RPMI8226 (cell line): ENCODE data around the gene SPRR1B.
"Not testable (repeated sequence)": the region's sequence is repeated elsewhere in the genome, so short reads cannot be mapped to it uniquely, and the experiment has no call there.

Experiments used
- DNase-seq: peaks from one replicate; pipeline ENCODE4 v3.0.0-alpha.2; 2015

SPRR1B gene

GRCh38 chr1:153049211-153049610 is 18.2 kb downstream of the SPRR1B start:
- DNase-seq = no peak

- not testable (repeated sequence) for DNase-seq
Observed at GRCh38 chr1:153056111-153056510, 25.1 kb downstream of the SPRR1B start.

DNA sequence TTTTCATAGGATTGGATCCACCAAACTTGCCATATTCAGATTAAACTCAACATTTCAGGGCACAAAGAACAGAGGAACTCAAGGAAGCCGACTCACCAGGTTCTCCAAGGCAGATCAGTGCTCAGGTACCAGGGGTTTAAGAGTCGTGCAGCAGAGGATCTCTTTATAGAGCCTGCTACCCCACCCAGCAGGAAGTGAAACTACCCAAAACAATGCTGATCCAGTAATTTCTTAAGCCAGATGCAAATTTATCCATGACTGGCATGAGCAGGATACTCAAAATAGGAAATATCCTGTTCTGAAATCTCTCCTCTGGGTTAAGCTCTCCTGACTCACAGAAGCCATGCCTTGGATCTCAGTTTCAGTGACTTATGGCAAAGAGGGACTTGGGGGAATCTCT is 26.4 kb downstream of the SPRR1B start, which contains the start of gene SPRR2A:
TSS of gene SPRR2A (minus strand) at position 138 of the 400 bp plus-strand sequence. CDS start 777 bp downstream, outside the sequence.
- peak; percentile 26 for DNase-seq

DNA sequence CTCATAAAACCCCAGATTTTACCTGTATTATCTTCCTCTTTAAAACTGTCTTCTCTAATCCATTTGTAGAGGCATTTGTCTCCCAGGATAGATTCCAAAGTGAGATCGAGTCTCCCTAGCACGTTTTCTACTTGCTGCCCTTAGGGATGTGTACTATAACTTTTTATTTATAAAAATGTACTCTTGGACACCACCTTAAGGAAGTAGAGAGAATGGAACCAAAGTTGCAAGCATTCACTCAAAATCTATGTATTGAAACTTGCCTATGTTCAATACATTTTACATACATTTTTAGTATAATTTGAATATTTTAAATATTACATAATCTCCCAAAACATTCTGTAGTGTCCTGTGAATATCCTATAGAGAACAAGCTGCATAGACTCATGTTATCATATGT is 27.2 kb downstream of the SPRR1B start:
- DNase-seq = no peak

DNA sequence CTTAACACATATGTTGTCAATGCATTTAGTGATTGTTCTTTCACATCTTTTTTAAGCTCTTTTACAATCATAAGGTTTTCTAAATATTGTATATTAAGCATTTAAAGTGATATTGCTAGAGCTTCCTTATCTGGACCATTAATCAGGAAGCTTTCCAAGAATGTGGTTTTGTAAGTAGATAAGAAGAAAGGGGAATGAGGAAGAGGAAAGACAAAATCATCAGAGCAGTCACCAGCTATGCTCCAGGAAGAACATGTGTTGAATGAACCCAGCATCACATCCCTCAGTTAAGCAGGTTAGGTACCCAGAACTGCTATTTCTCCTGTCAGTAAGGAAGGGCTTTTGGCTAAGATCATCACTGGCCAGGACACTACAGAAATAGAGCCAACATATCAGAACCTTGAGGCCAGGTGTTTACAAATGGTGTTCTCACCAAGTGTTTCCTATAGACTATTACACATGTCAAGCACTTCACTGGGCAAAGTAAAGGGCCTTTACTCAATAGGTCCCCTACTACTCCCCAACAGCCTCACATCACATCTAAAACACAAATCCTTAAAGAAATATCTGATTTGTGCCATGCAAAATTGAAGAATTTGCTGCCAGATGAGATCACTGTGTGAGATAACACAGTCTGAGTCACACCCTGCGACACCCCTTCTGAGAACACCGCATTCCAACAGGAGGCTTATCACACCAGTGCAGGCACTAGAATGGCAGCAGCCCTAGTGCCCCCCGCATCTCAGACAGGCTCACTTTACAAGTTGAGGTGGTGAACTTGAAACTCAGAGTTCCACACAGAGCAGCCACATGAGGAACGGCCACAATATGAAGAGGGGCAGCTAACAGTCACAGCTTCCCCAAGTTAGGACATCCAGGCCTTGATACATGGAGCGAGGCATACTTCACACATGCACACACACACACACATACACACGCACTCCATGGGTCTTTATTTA is 28.1 kb downstream of the SPRR1B start:
- no peak for DNase-seq

- no peak for DNase-seq
Observed at GRCh38 chr1:153070243-153070642, 39.2 kb downstream of the SPRR1B start.

DNA sequence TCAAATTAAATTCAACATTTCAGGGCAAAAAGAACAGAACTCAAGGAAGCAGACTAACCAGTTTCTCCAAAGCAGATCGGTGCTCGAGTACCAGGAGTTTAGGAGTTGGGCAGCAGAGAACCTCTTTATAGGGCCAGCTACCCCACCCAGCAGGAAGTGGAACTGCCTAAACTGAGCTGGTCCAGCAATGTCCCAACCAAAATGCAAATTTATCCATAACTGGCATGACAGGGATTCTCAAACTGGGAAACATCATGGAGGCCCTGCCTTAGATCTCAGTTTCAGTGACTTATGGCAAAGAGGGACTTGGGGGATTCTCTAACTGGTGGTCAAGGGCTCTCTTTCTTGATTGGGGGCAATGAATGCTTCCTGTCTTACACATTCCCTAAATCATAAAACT is 40.5 kb downstream of the SPRR1B start, which contains the start of gene SPRR2B:
TSS of gene SPRR2B (minus strand) at position 101 of the 400 bp plus-strand sequence. CDS start 772 bp downstream, outside the sequence.
- no peak for DNase-seq

DNA sequence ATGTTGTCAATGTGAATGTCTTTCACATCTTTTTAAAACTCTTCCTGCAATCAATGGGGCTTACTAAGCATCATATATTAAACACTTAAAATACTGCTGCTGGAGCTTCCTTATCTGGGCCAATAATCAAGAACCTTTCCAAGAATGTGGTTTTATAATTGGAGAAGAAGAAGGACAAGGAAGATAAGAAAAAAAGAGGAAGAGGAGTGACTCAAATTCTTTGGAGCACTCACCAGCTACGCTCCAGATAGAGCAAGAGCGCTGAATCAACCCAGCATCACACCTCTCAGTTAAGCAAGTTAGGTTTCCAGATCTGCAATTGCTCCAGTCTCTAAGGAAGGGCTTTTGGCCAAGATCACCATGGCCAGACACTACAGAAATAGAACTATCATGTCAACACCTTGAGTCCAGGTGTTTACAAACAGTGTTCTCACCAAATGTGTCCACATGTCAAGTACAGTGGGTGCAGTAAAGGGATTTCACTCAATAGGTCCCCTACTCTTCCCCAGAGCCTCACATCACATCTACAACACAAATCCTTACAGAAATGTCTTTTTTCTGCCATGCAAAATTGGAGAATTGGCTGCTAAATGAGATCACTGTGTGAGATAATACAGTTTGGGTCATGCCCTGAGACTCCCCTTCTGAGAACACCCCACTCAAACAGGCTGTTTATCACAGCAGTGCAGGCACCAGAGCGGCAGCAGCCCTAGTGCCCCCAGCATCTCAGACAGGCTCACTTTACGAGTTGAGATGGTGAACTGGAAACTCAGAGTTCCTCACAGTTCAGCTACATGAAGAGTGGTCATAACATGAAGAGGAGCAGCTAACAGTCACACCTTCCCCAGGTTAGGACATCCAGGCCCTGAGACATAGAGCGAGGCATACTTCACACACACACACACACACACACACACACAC is 42.1 kb downstream of the SPRR1B start:
- DNase-seq = no peak

GRCh38 chr1:153081736-153082135 is 50.7 kb downstream of the SPRR1B start:
- no peak for DNase-seq
